ENCODE data around the gene ZNF808.

DNA sequence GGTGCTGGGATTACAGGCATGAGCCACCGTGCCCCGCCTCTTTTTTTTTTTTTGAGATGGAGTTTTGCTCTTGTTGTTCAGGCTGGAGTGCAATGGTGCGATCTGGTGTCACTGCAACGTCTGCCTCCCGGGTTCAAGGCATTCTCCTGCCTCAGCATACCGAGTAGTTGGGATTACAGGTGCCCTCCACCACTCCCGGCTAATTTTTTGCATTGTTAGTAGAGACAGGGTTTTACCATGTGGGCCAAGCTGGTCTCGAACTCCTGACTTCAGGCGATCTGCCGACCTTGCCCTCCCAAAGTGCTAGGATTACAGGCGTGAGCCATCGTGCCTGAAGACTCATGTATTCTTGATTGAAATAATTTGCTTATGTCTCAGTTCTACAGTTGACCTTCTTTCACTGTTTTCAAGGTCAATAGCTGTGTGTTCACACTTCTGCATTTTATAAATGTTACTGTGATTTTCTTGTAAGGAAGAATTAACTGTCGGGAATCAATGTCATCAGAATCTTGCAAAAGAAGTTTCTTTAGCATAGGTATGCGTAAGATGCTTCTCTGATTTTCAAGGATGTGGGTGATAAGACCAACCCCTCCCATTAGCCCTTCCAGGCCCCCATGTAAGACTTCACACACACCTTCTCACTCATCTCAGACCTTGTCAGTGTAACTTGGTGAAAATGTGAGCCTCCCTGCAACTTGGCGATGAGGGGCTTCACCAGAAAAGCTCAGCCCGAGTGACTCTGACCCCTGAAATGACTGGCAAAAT lies 29.9 kb downstream of the ZNF808 start:
- TF ChIP-seq, protein P1, sequence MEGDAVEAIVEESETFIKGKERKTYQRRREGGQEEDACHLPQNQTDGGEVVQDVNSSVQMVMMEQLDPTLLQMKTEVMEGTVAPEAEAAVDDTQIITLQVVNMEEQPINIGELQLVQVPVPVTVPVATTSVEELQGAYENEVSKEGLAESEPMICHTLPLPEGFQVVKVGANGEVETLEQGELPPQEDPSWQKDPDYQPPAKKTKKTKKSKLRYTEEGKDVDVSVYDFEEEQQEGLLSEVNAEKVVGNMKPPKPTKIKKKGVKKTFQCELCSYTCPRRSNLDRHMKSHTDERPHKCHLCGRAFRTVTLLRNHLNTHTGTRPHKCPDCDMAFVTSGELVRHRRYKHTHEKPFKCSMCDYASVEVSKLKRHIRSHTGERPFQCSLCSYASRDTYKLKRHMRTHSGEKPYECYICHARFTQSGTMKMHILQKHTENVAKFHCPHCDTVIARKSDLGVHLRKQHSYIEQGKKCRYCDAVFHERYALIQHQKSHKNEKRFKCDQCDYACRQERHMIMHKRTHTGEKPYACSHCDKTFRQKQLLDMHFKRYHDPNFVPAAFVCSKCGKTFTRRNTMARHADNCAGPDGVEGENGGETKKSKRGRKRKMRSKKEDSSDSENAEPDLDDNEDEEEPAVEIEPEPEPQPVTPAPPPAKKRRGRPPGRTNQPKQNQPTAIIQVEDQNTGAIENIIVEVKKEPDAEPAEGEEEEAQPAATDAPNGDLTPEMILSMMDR (IDR thresholded peaks at IDR 0.05 in 4 of 5, conservative IDR thresholded peaks at IDR 0.05 in 1 of 5): no peak
- no peak for TF ChIP-seq POLR2A (IDR thresholded peaks at IDR 0.05)
